ENCODE measurements around the gene CABP1.
A peak's percentile ranks its signal among the peaks of the same experiment; 100 is the strongest.

Gene CABP1

DNA sequence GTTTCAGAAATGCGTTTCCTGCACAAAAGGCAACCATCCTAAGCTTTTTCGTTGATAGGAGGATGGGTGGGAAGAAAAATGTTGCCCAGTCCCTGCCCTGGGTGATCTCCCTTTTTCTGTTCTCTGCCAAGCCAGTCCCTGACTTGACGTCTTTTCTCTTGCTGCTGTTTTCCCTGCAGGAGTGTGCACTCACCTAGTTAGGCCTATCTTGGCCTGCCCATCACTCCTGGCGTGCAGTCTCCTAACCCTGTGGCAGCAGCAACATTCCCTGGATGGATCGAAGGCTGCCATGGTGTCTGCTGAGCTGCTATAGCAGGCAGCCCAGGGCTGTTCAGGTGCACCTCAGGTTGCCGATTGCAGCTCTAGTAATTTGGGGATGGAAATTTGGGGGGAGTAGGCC lies 71.0 kb downstream of the CABP1 start:
- TF ChIP-seq, protein P1, sequence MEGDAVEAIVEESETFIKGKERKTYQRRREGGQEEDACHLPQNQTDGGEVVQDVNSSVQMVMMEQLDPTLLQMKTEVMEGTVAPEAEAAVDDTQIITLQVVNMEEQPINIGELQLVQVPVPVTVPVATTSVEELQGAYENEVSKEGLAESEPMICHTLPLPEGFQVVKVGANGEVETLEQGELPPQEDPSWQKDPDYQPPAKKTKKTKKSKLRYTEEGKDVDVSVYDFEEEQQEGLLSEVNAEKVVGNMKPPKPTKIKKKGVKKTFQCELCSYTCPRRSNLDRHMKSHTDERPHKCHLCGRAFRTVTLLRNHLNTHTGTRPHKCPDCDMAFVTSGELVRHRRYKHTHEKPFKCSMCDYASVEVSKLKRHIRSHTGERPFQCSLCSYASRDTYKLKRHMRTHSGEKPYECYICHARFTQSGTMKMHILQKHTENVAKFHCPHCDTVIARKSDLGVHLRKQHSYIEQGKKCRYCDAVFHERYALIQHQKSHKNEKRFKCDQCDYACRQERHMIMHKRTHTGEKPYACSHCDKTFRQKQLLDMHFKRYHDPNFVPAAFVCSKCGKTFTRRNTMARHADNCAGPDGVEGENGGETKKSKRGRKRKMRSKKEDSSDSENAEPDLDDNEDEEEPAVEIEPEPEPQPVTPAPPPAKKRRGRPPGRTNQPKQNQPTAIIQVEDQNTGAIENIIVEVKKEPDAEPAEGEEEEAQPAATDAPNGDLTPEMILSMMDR (IDR thresholded peaks at IDR 0.05; ENCODE audit: extremely low read depth, missing control alignments) = no peak
- no peak for DNase-seq (ENCODE audit: low spot score)

DNA sequence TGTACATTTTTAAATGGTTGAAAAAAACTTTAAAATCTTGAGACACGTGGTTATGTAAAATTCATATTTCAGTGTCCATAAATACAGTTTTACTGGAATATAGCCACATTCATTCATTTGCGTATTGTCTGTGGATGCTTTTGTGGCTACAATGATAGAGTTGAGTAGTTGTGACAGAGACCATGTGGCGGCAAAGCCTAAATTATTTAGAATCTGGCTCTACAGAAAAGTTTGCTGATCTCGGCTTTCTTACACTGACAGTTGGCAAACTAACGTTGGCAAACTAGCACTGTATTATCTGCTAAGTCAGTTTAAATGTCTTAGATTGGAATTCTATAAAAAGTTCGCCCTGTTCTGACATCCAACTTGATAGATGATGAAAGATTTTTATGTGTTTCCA lies 72.2 kb downstream of the CABP1 start:
- TF ChIP-seq, protein P1 (IDR thresholded peaks at IDR 0.05; ENCODE audit: extremely low read depth, missing control alignments) = no peak
- no peak for DNase-seq (ENCODE audit: low spot score)

DNA sequence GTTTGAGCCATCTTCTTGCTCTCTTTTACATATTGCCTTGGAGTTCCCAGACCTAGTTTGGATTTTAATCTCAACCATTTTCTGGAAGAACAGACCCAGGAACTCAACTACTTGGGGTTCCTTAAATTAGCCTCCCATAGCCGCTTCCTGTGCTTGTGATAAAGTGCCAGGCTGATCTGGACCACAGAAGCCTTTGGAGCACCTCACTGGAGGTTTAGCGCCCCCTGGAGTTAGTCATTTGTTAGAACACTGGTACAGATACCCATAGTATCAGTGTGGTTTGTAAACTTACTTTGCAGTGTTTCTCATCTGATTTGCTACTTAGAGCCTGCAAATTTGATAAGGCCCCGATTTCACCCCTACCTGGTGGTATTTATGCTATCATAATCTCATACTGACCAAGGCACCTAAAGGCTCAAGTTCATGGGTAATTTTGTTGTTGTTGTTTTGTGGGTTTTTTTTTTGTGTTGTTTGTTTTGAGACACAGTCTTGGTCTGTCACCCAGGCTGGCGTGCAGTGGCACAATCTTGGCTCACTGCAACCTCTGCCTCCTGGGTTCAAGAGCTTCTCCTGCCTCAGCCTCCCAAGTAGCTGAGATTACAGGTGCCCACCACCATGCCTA lies 73.5 kb downstream of the CABP1 start:
- TF ChIP-seq, protein P1 (IDR thresholded peaks at IDR 0.05; ENCODE audit: extremely low read depth, missing control alignments) = peak; percentile 40
- peak; percentile 87 for DNase-seq (ENCODE audit: low spot score)
